ENCODE measurements around the gene TGM6. TPM values are rescaled to one million over a fixed set of nuclear protein-coding genes. Genes with fewer than 3 reads are reported as not detected.

The TGM6 gene
- total RNA-seq, 2 experiments from 2014 or later = not detected

- H3K27me3 Mint-ChIP-seq = peaks cover 33% of the 10 kb centered on the region
- no peaks in the 10 kb centered on the region for H3K36me3 Mint-ChIP-seq (ENCODE audit: low read depth)
- ChIA-PET CTCF (interaction anchor here (2.6 kb wide), 1 partner anchor 13 kb away, joined by 10 read pairs; no protein-coding TSS in a partner anchor), POLR2A (interaction anchor here (1.5 kb wide), 1 partner anchor 98 kb away, joined by 4 read pairs; the partner anchor contains the start of gene SNRPB)
- no peaks in the 10 kb centered on the region for H3K9me3 Mint-ChIP-seq
- H3K4me3 Mint-ChIP-seq = no peak overlapping the region
- H3K4me1 Mint-ChIP-seq = no peaks in the 10 kb centered on the region
- no peak for DNase-seq
- H3K27ac Mint-ChIP-seq = no peak overlapping the region
These were observed 7.6 kb upstream of the TGM6 start for GRCh38 chr20:2373098-2373497.

GRCh38 chr20:2374346-2375125 lies 6.2 kb upstream of the TGM6 start:
- Mint-ChIP-seq H3K4me3 (no peak overlapping the region), H3K4me1 (peaks cover 9% of the 10 kb centered on the region), H3K27ac (no peak overlapping the region), H3K9me3 (no peaks in the 10 kb centered on the region), H3K36me3 (ENCODE audit: low read depth) (no peaks in the 10 kb centered on the region), H3K27me3 (peaks cover 28% of the 10 kb centered on the region)
- CTCF ChIA-PET = interaction anchor here (2.6 kb wide), 1 partner anchor 12 kb away, joined by 10 read pairs; no protein-coding TSS in a partner anchor
- POLR2A ChIA-PET = no interaction called here
- no peak for DNase-seq

GRCh38 chr20:2378893-2379292 lies 1.8 kb upstream of the TGM6 start:
- ChIA-PET CTCF (interaction anchor here (0.8 to 3.5 kb wide), 3 partner anchors 8 to 145 kb away, joined by 3 to 19 read pairs (median 7); no protein-coding TSS in a partner anchor), POLR2A (interaction anchor here (1.3 kb wide), 1 partner anchor 9 kb away, joined by 3 read pairs; no protein-coding TSS in a partner anchor)
- Mint-ChIP-seq H3K36me3 (ENCODE audit: low read depth) (no peaks in the 10 kb centered on the region), H3K27me3 (peaks cover 10% of the 10 kb centered on the region), H3K9me3 (no peaks in the 10 kb centered on the region), H3K4me1 (peaks cover 16% of the 10 kb centered on the region), H3K27ac (no peak overlapping the region), H3K4me3 (no peak overlapping the region)
- DNase-seq = no peak

- H3K9me3 Mint-ChIP-seq = no peaks in the 10 kb centered on the region
- ChIA-PET CTCF (interaction anchor here (0.8 to 3.5 kb wide), 3 partner anchors 7 to 145 kb away, joined by 3 to 19 read pairs (median 7); no protein-coding TSS in a partner anchor), POLR2A (interaction anchor here (0.7 to 1.3 kb wide), 2 partner anchors 8 to 30 kb away, joined by 3 read pairs; no protein-coding TSS in a partner anchor)
- DNase-seq = peak; percentile 20
- peaks cover 6% of the 10 kb centered on the region for H3K27me3 Mint-ChIP-seq
- H3K36me3 Mint-ChIP-seq (ENCODE audit: low read depth) = no peaks in the 10 kb centered on the region
- peaks cover 16% of the 10 kb centered on the region for H3K4me1 Mint-ChIP-seq
- H3K4me3 Mint-ChIP-seq = no peak overlapping the region
- no peak overlapping the region for H3K27ac Mint-ChIP-seq
These were observed 1.0 kb upstream of the TGM6 start for GRCh38 chr20:2379511-2380229.

GRCh38 chr20:2381303-2381702 lies 602 bp downstream of the TGM6 start:
- DNase-seq = no peak
- H3K4me1 Mint-ChIP-seq = peaks cover 17% of the 10 kb centered on the region
- no peak overlapping the region for H3K4me3 Mint-ChIP-seq
- ChIA-PET CTCF (interaction anchor here (1.1 to 1.2 kb wide), 2 partner anchors 22 to 72 kb away, joined by 3 to 5 read pairs; no protein-coding TSS in a partner anchor), POLR2A (no interaction called here)
- no peaks in the 10 kb centered on the region for H3K9me3 Mint-ChIP-seq
- H3K27me3 Mint-ChIP-seq = peaks cover 3% of the 10 kb centered on the region
- H3K27ac Mint-ChIP-seq = no peak overlapping the region
- H3K36me3 Mint-ChIP-seq (ENCODE audit: low read depth) = no peaks in the 10 kb centered on the region

- Mint-ChIP-seq H3K4me1 (peaks cover 24% of the 10 kb centered on the region), H3K9me3 (no peaks in the 10 kb centered on the region), H3K27ac (no peak overlapping the region), H3K27me3 (no peaks in the 10 kb centered on the region), H3K36me3 (ENCODE audit: low read depth) (no peaks in the 10 kb centered on the region), H3K4me3 (no peak overlapping the region)
- ChIA-PET CTCF (interaction anchor here (1.0 kb wide), 1 partner anchor 175 kb away, joined by 3 read pairs; no protein-coding TSS in a partner anchor), POLR2A (no interaction called here)
- no peak for DNase-seq
These were observed 2.1 kb downstream of the TGM6 start for GRCh38 chr20:2382833-2383232.

- POLR2A ChIA-PET = no interaction called here
These were observed 4.3 kb downstream of the TGM6 start for GRCh38 chr20:2385026-2385425.

GRCh38 chr20:2385496-2385895 lies 4.8 kb downstream of the TGM6 start:
- H3K9me3 Mint-ChIP-seq = peaks cover 2% of the 10 kb centered on the region
- no peaks in the 10 kb centered on the region for H3K27me3 Mint-ChIP-seq
- ChIA-PET CTCF (interaction anchor here (1.6 to 4.2 kb wide), 3 partner anchors 11 to 178 kb away, joined by 5 to 41 read pairs (median 10); no protein-coding TSS in a partner anchor), POLR2A (no interaction called here)
- H3K36me3 Mint-ChIP-seq (ENCODE audit: low read depth) = no peaks in the 10 kb centered on the region
- DNase-seq = no peak
- H3K27ac Mint-ChIP-seq = no peak overlapping the region
- H3K4me3 Mint-ChIP-seq = no peak overlapping the region
- peaks cover 8% of the 10 kb centered on the region for H3K4me1 Mint-ChIP-seq

More at GRCh38 chr20:2385026-2385425, 4.3 kb downstream of the TGM6 start:
- no peak for DNase-seq
- peaks cover 2% of the 10 kb centered on the region for H3K9me3 Mint-ChIP-seq
- no peaks in the 10 kb centered on the region for H3K36me3 Mint-ChIP-seq (ENCODE audit: low read depth)
- H3K4me3 Mint-ChIP-seq = no peak overlapping the region
- H3K27ac Mint-ChIP-seq = no peak overlapping the region
- no peaks in the 10 kb centered on the region for H3K27me3 Mint-ChIP-seq
- H3K4me1 Mint-ChIP-seq = peaks cover 10% of the 10 kb centered on the region
- CTCF ChIA-PET = interaction anchor here (1.6 to 2.5 kb wide), 2 partner anchors 11 to 178 kb away, joined by 5 to 10 read pairs; no protein-coding TSS in a partner anchor

GRCh38 chr20:2386516-2387179 lies 5.9 kb downstream of the TGM6 start:
- Mint-ChIP-seq H3K9me3 (peaks cover 2% of the 10 kb centered on the region), H3K27ac (no peak overlapping the region), H3K27me3 (peaks cover 4% of the 10 kb centered on the region), H3K36me3 (ENCODE audit: low read depth) (no peaks in the 10 kb centered on the region), H3K4me3 (peak overlapping the region; percentile 48), H3K4me1 (peaks cover 8% of the 10 kb centered on the region)
- ChIA-PET POLR2A (interaction anchor here (1.3 to 2.1 kb wide), 3 partner anchors 66 to 266 kb away, joined by 3 to 9 read pairs (median 4); partner anchors contain the start of genes NOP56 and SNRPB), CTCF (interaction anchor here (0.7 to 4.2 kb wide), 23 partner anchors 9 to 287 kb away, joined by 3 to 41 read pairs (median 5); partner anchors contain the start of genes NOP56 and SNRPB)
- no peak for DNase-seq

- Mint-ChIP-seq H3K4me3 (peak overlapping the region; percentile 48), H3K27me3 (peaks cover 4% of the 10 kb centered on the region), H3K36me3 (ENCODE audit: low read depth) (no peaks in the 10 kb centered on the region), H3K4me1 (peaks cover 8% of the 10 kb centered on the region), H3K27ac (no peak overlapping the region), H3K9me3 (peaks cover 2% of the 10 kb centered on the region)
- POLR2A ChIA-PET = interaction anchor here (1.3 to 2.1 kb wide), 3 partner anchors 65 to 266 kb away, joined by 3 to 9 read pairs (median 4); partner anchors contain the start of genes NOP56 and SNRPB
- CTCF ChIA-PET = interaction anchor here (0.7 to 4.2 kb wide), 23 partner anchors 9 to 286 kb away, joined by 3 to 41 read pairs (median 5); partner anchors contain the start of genes NOP56 and SNRPB
- DNase-seq = peak; percentile 76
These were observed 6.5 kb downstream of the TGM6 start for GRCh38 chr20:2387180-2387577.

GRCh38 chr20:2387580-2387979 lies 6.9 kb downstream of the TGM6 start:
- no peak overlapping the region for H3K27ac Mint-ChIP-seq
- H3K27me3 Mint-ChIP-seq = peaks cover 4% of the 10 kb centered on the region
- no peaks in the 10 kb centered on the region for H3K36me3 Mint-ChIP-seq (ENCODE audit: low read depth)
- ChIA-PET CTCF (interaction anchor here (0.8 to 4.2 kb wide), 17 partner anchors 9 to 264 kb away, joined by 3 to 41 read pairs (median 7); partner anchors contain the start of genes NOP56 and SNRPB), POLR2A (interaction anchor here (0.8 to 2.1 kb wide), 4 partner anchors 8 to 265 kb away, joined by 3 to 9 read pairs (median 4); partner anchors contain the start of genes NOP56 and SNRPB)
- peaks cover 2% of the 10 kb centered on the region for H3K9me3 Mint-ChIP-seq
- peaks cover 8% of the 10 kb centered on the region for H3K4me1 Mint-ChIP-seq
- DNase-seq = no peak
- no peak overlapping the region for H3K4me3 Mint-ChIP-seq

Data from activated CD4-positive, alpha-beta memory T cell treated with anti-CD3 and anti-CD28 coated beads, Interleukin-2, amount 10 ng/mL, durations not matched to agents 7 days and 5 days (primary cell).